ENCODE data around the gene EPHB2. TPM values are rescaled to one million over a fixed set of nuclear protein-coding genes. Genes with fewer than 3 reads are reported as not detected.

Gene EPHB2
- total RNA-seq, 1 experiment from 2014 or later: 18.5 TPM

GRCh38 chr1:22889213-22889827 is 178.7 kb downstream of the EPHB2 start:
- H3K4me3 Mint-ChIP-seq: no peak overlapping the region
- H3K36me3 Mint-ChIP-seq: peaks cover 7% of the 10 kb centered on the region; the same call in 1 of the 2 replicates
- CTCF ChIA-PET: interaction anchor here (0.6 to 1.6 kb wide), 6 partner anchors 9 to 892 kb away, joined by 3 to 9 read pairs (median 4); no protein-coding TSS in a partner anchor

GRCh38 chr1:22892789-22893188 is 182.2 kb downstream of the EPHB2 start:
- no peaks in the 10 kb centered on the region for H3K27me3 Mint-ChIP-seq (ENCODE audit: low read depth)
- no peak overlapping the region for H3K27ac Mint-ChIP-seq
- DNase-seq (ENCODE audit: low spot score) (no peak), ATAC-seq (no peak)
- H3K9me3 Mint-ChIP-seq: no peaks in the 10 kb centered on the region
- no peak for TF ChIP-seq TEAD1 (CRISPR knock-in tag; IDR thresholded peaks at IDR 0.05)
- TF ChIP-seq USF1 (CRISPR knock-in tag; IDR thresholded peaks at IDR 0.05): no peak
- no peak for TF ChIP-seq PRDM15 (CRISPR knock-in tag; IDR thresholded peaks at IDR 0.05)
- TF ChIP-seq RELA (CRISPR knock-in tag; IDR thresholded peaks at IDR 0.05; ENCODE audit: borderline replicate concordance): no peak
- no peak for TF ChIP-seq MLX (CRISPR knock-in tag; IDR thresholded peaks at IDR 0.05)
- TF ChIP-seq SMAD3 (CRISPR knock-in tag; IDR thresholded peaks at IDR 0.05; ENCODE audit: borderline replicate concordance): no peak
- no peak for TF ChIP-seq ZBTB21 (CRISPR knock-in tag; IDR thresholded peaks at IDR 0.05; ENCODE audit: borderline replicate concordance)
- no peak for TF ChIP-seq ZNF416 (CRISPR knock-in tag; IDR thresholded peaks at IDR 0.05)
- ChIA-PET CTCF (interaction anchor here (2.0 kb wide), 1 partner anchor 31 kb away, joined by 7 read pairs; no protein-coding TSS in a partner anchor), POLR2A (no interaction called here)
- H3K4me3 Mint-ChIP-seq: no peak overlapping the region
- H3K36me3 Mint-ChIP-seq: peaks cover 7% of the 10 kb centered on the region; the same call in 1 of the 2 replicates
- no peaks in the 10 kb centered on the region for H3K4me1 Mint-ChIP-seq

More at GRCh38 chr1:22889213-22889827, 178.7 kb downstream of the EPHB2 start:
- Mint-ChIP-seq H3K4me1 (no peaks in the 10 kb centered on the region), H3K27me3 (ENCODE audit: low read depth) (no peaks in the 10 kb centered on the region), H3K9me3 (no peaks in the 10 kb centered on the region), H3K27ac (no peak overlapping the region)
- ATAC-seq: peak; percentile 43; the same call in 1 of the 2 replicates
- POLR2A ChIA-PET: no interaction called here
- TF ChIP-seq CTCF (IDR thresholded peaks at IDR 0.05) (peak; percentile 15; the same call in 1 of the 2 replicates), E2F4 (CRISPR knock-in tag; IDR thresholded peaks at IDR 0.05; ENCODE audit: borderline replicate concordance, low read depth) (no peak), ZNF532 (CRISPR knock-in tag; IDR thresholded peaks at IDR 0.05; ENCODE audit: borderline replicate concordance) (no peak)
- no peak for DNase-seq (ENCODE audit: low spot score)
